GM18511 (cell line): ENCODE measurements around the gene ATXN10.

Source experiments
- ATAC-seq: cut with Tn5 transposase; IDR thresholded peaks from one replicate; pipeline ENCODE4 v1.9.1; 2021; ENCODE audit warnings: mild to moderate bottlenecking, moderate library complexity; ENCODE audit not compliant: unreplicated experiment

Gene ATXN10

DNA sequence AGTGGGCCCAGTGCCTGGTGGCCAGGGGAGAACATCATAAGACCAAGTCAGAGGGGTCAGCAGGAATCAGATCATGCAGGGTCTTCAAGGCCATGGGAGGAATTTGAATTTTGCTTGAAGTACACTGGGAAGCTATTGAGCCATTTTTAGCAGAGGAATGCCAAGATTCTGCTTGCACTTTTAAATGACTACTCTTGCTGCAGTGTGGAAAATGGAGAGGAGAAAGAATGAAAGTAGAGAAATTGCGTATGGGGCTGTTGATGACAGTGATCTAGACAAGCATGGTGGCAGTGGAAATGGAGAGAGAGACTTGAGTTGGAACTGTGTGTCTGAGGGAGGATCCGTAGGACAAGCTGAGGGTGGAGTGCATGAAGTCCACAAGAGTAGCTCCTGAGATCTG, 177.3 kb downstream of the ATXN10 start:
- ATAC-seq = no peak

GRCh38 chr22:45852826-45853225, 181.2 kb downstream of the ATXN10 start:
- no peak for ATAC-seq

DNA sequence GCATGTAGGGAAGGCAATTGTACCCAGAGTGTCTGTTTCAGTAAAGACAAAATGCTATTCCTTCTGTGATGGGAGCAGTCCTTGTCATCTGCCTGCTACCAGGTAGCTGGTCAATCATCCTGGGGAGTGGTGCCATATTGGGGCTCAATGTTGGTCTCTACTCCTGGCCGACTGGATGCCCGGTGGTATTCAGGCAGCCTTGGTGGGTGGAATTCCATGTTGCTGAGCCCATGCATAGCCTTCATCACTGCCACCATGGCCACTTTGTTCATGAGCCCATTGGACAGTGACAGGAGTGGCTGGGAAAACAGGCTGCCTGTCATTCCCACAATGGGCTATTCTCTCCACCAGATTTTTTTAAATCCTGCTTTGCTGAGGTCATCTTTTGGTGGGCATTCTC, 184.3 kb downstream of the ATXN10 start:
- no peak for ATAC-seq

GRCh38 chr22:45857519-45857918, 185.9 kb downstream of the ATXN10 start:
- no peak for ATAC-seq

- no peak for ATAC-seq
These were observed 187.9 kb downstream of the ATXN10 start for GRCh38 chr22:45859231-45860161.

DNA sequence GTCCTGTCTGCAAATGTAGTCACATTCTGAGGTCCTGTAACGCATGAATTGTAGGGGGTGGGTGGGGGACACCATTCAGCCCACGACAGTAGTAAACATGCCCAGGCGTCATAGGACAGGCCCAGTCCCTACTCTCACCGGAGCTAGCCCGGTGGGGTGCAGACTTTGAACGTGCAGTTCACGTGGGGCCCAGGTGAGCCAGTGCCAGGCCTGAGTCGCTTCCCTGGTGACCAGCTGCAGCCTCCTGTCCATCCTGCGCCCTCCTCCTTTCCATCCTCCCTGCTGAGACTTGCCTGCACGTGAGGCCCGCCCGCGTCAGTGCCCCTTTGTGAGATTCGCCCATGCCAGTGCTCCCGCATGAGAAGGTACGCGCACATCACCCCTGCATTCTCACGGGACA, 188.6 kb downstream of the ATXN10 start:
- no peak for ATAC-seq

DNA sequence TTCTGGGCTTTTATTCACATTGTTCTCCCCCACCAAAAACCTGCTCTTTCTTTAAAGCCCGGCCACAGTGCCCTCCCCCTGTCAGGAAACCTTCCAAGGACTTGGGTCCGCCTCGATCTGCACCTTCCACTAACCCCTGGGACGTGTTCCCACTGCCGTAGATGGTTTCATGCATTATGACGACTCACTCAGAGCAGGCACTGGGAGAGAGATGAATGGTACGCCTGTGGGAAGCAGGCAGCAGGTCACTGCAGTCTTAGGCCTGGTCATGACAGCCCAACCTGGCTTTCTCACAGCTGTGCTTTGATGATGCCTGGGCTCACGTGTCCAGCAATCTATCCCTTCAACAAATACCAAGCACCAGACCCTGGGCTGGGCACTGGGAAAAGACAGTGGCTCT, 189.6 kb downstream of the ATXN10 start:
- no peak for ATAC-seq

GRCh38 chr22:45863981-45864751, 192.5 kb downstream of the ATXN10 start:
- ATAC-seq = no peak

- ATAC-seq = no peak
These were observed 193.4 kb downstream of the ATXN10 start for GRCh38 chr22:45864959-45865476.

DNA sequence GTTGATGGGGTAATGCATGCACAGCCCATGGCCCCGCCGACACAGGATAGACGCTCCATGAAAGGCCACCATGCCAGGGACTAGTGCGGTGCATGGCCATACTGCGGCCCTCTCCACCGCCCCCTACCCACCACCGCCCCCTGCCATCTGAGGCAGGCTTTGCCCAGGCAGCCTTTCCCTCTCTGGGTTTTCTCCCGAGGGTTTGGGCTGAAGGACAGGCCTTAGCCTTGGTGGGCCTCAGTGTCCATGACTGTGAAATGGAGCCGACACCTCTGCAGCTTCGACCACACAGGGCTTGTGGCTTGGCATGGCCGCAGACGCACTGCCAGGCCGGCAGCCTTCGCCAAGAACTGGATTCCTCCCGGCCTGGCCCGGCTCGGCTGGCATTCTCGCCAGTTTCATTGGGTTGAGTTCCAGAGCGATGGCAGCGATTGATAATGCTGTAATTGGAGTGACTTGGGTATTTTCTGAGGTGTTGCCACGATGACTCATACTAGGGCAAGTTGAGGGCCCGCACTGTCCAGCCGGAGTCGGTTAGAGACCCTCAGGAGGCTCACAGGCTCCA, 194.0 kb downstream of the ATXN10 start:
- no peak for ATAC-seq

DNA sequence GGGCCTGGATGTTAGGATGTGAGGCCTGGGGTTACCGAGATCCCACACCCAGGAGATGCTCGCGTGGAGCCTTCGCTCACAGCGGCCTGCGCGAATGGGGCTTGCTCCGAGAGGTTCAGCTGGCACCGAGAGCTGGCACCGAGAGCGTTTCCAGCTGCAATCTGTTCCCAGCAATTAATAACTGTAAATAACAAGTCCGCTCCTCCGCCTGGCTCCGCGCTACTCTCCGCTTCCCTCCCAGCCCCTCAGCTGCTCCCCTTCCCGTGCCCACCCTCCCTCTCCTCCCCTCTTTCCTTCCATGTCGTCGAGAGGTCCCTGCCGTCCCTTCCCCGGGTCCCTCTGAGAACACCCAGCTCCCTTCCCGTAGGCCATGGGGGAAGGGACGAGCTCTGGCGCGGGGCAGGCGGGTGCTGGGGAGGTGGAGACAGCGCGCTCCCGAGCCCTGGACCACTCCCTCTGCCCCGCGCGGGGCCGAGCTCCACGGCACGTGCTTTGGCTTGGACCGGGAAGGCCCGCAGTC, 194.6 kb downstream of the ATXN10 start:
- ATAC-seq = no peak

DNA sequence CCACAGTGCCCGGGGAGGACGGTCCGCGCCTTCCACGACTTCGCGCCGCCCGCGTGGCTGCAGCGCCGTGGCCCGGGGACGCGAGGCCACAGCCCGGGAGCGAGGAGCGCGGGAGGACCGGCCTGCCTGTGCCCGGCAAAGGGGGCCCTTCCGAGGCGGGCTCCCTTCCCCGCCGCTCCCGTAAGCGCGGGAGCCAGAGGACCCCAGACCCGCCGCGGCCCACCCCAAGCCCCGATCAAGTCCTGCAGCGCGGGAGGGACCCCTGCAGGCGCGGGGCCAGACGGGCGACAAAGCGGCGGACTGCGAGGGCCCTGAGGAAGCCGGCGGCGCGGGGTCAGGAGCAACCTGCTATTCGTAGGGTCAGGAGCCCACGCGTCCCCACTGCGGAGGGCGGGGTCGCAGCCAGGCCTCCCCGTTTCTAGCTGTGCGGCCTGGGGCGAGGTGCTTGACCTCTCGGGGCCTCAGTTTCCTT, 195.0 kb downstream of the ATXN10 start:
- ATAC-seq = no peak

- ATAC-seq = no peak
These were observed 195.7 kb downstream of the ATXN10 start for GRCh38 chr22:45867118-45867905.

DNA sequence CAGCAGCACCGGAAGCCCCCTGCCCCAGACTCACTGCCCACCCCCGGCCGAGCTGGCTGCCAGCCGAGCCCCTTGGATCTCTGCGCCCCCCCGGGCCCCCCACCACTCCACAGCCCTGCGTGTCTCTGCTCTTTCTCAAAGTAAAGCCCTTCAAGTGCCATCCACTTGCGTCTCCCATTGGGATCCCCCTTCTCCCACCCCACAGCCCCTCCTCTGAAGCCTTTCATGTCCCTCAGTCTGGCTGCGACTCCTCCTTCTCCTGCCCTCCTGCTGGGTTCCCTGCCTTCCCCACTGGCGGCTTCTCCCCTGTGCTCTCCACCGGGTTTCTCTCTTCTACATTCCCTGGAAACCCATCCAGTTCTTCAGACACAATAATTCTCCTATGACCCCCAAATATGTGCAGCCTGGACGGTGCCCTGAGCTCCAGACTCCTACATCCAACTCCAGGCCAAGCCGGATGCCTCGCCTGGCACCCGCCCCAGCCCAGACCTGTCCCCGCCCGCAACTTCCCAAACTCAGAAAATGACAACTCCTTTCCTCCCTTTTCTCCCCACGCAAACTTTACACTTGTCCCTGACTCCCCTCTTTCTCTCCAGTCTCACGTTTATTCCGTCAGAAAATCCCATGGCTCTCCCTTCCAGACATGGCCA, 196.4 kb downstream of the ATXN10 start:
- ATAC-seq = no peak

DNA sequence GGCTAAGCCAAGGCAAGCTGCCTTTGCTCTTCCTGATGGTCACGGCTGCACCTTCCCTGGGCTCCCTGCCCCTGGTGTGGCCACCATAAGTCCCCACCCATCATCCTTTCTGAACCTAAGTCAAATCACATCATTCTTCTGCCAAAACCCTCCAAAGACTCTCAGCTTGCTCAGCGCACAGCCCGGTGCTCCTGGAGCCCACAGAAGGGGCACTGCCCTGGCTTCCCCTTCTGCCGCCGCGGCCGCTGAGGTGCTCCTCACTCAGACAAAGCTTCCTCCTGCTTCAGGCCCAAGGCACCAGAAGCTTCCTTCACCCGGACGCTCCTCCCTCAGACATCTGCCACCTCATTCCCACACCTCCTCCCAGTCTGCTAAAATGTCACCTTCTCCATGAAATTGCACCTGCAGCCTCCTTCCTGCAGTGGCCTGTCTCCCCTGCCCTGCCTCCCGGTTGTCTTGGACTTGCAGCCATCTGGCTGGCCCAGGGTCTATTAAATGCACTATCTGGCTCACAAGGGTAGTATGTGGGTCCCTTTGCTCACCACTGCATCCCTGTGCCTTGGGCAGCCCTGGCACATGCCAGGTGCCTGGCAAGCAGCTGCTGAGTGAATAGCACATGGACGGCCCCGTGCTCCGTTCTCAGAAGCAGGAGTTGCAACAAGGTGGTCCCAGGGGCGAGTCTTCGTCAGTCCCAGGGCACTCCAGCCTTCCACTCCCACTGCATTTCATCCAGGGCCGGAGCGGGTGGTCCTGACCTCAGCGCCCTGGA, 197.1 kb downstream of the ATXN10 start:
- ATAC-seq = no peak

GRCh38 chr22:45869340-45869847, 197.8 kb downstream of the ATXN10 start:
- no peak for ATAC-seq

- no peak for ATAC-seq
These were observed 198.4 kb downstream of the ATXN10 start for GRCh38 chr22:45870011-45870410.

DNA sequence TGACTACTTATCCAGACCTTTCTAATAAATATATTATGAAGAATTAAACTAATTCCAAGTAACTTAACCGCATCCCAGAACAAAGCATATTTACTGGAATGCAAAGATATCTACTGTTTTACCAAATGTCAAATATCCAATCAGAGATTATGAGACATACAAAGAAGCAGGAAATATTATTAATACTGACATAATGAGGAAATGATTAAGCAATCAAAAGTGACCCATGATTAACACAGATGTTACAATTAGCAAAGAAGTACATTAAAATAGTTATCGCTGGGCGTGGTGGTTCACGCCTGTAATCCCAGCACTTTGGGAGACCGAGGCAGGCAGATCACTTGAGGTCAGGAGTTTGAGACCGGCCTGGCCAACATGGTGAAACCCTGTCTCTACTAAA, 200.1 kb downstream of the ATXN10 start:
- ATAC-seq = no peak
